HEK293 (cell line): Measurements from ENCODE around the gene SLC6A6.
A peak's percentile ranks its signal among the peaks of the same experiment; 100 is the strongest.

ENCODE experiments used
- CTCF ChIA-PET: fragments of 350-600 bp; formaldehyde crosslinking; extraction: SDS; loops from one replicate; lab custom pipeline; 2021; ENCODE audit warnings: antibody characterized with exemption; lab: Yijun Ruan, JAX
- POLR2A ChIA-PET: fragments of 300-600 bp; formaldehyde crosslinking; extraction: SDS; loops from one replicate; lab custom pipeline; 2020; ENCODE audit warnings: antibody characterized with exemption, inconsistent platforms; lab: Yijun Ruan, JAX
- H3K27ac ChIP-seq: fragments of 200-500 bp; sonication (Bioruptor generic); 2 replicates; pipeline ENCODE4 v1.5.1; 2014; ENCODE audit warnings: low read depth, low read length, control low read depth, inconsistent platforms; ENCODE audit errors: extremely low read depth
- H3K36me3 ChIP-seq, 2 experiments: fragments of 200-500 bp in 1 of 2; sonication (Bioruptor generic) in 1 of 2; 1 replicate in 1 of 2; 2 replicates in 1 of 2; pipeline ENCODE4 v1.5.1; 2014 to 2017; ENCODE audit warnings: inconsistent platforms in 2 of 2, low read length in 2 of 2; ENCODE audit not compliant: control insufficient read depth in 2 of 2, insufficient read depth in 1 of 2
- H3K4me1 ChIP-seq: fragments of 200-500 bp; sonication (Bioruptor generic); 2 replicates; pipeline ENCODE4 v1.5.1; 2014; ENCODE audit warnings: mild to moderate bottlenecking, low read length, inconsistent platforms; ENCODE audit not compliant: control insufficient read depth, insufficient read depth
- H3K4me3 ChIP-seq: 2 replicates; pipeline ENCODE4 v1.5.1; 2011; ENCODE audit warnings: low read depth, mild to moderate bottlenecking, control low read depth, low read length, moderate library complexity
- H3K9me3 ChIP-seq: fragments of 200-500 bp; sonication (Bioruptor generic); 2 replicates; pipeline ENCODE4 v1.5.1; 2014; ENCODE audit warnings: low read depth, low read length, inconsistent platforms; ENCODE audit not compliant: control insufficient read depth, insufficient read depth
- EGR2 ChIP-seq: fragments of 450-650 bp; formaldehyde crosslinking; IDR thresholded peaks from 2 replicates; pipeline ENCODE4 v1.5.1; 2016; ENCODE audit warnings: low read depth, missing biosample characterization, missing genetic modification characterization
- KLF9 ChIP-seq: fragments of 450-650 bp; formaldehyde crosslinking; IDR thresholded peaks from 2 replicates; pipeline ENCODE4 v1.5.1; 2016; ENCODE audit warnings: missing biosample characterization, missing genetic modification characterization, low read depth
- SP2 ChIP-seq: fragments of 450-650 bp; formaldehyde crosslinking; IDR thresholded peaks from 2 replicates; pipeline ENCODE4 v1.5.1; 2016; ENCODE audit warnings: missing biosample characterization, missing genetic modification characterization
- ZFHX2 ChIP-seq: fragments of 450-650 bp; formaldehyde crosslinking; conservative IDR thresholded peaks from 2 replicates; pipeline ENCODE4 v1.5.1; 2016; ENCODE audit warnings: missing biosample characterization, missing genetic modification characterization
- ZFP69B ChIP-seq: fragments of 450-650 bp; formaldehyde crosslinking; IDR thresholded peaks from 2 replicates; pipeline ENCODE4 v1.5.1; 2016; ENCODE audit warnings: missing biosample characterization, missing genetic modification characterization
- ZNF157 ChIP-seq: fragments of 450-650 bp; formaldehyde crosslinking; IDR thresholded peaks from 2 replicates; pipeline ENCODE4 v1.5.1; 2016; ENCODE audit warnings: missing biosample characterization, missing genetic modification characterization
- ZNF169 ChIP-seq: fragments of 450-650 bp; formaldehyde crosslinking; IDR thresholded peaks from 2 replicates; pipeline ENCODE4 v1.5.1; 2016; ENCODE audit warnings: missing biosample characterization, missing genetic modification characterization
- ZNF2 ChIP-seq: fragments of 450-650 bp; formaldehyde crosslinking; IDR thresholded peaks from 2 replicates; pipeline ENCODE4 v1.5.1; 2016; ENCODE audit warnings: missing biosample characterization, missing genetic modification characterization
- ZNF37A ChIP-seq: fragments of 450-650 bp; IDR thresholded peaks from 2 replicates; pipeline ENCODE4 v1.5.1; 2018; ENCODE audit warnings: missing biosample characterization, missing genetic modification characterization
- ZNF416 ChIP-seq: fragments of 450-650 bp; formaldehyde crosslinking; IDR thresholded peaks from 2 replicates; pipeline ENCODE4 v1.5.1; 2016; ENCODE audit warnings: missing biosample characterization, missing genetic modification characterization
- ZNF473 ChIP-seq: fragments of 450-650 bp; formaldehyde crosslinking; IDR thresholded peaks from 2 replicates; pipeline ENCODE4 v1.5.1; 2017; ENCODE audit warnings: missing biosample characterization, missing genetic modification characterization
- ZNF529 ChIP-seq: fragments of 450-650 bp; formaldehyde crosslinking; IDR thresholded peaks from 2 replicates; pipeline ENCODE4 v1.5.1; 2017; ENCODE audit warnings: missing genetic modification characterization, missing biosample characterization; ENCODE audit not compliant: insufficient replicate concordance
- ZNF654 ChIP-seq: fragments of 450-650 bp; formaldehyde crosslinking; IDR thresholded peaks from 2 replicates; pipeline ENCODE4 v1.5.1; 2016; ENCODE audit warnings: low read depth, missing biosample characterization, missing genetic modification characterization
- ZNF658 ChIP-seq: fragments of 450-650 bp; formaldehyde crosslinking; IDR thresholded peaks from 2 replicates; pipeline ENCODE4; 2016; ENCODE audit warnings: missing biosample characterization, missing genetic modification characterization
- ZNF670 ChIP-seq: fragments of 450-650 bp; formaldehyde crosslinking; IDR thresholded peaks from 2 replicates; pipeline ENCODE4 v1.5.1; 2016; ENCODE audit warnings: missing biosample characterization, missing genetic modification characterization, low read depth
- ZNF701 ChIP-seq: fragments of 450-650 bp; formaldehyde crosslinking; IDR thresholded peaks from 2 replicates; pipeline ENCODE4 v1.5.1; 2016; ENCODE audit warnings: missing biosample characterization, missing genetic modification characterization
- ZXDB ChIP-seq: fragments of 450-650 bp; formaldehyde crosslinking; IDR thresholded peaks from 2 replicates; pipeline ENCODE4 v1.5.1; 2016; ENCODE audit warnings: missing biosample characterization, missing genetic modification characterization
- TF ChIP-seq, protein P1 (sequence below): fragments of 450-650 bp; formaldehyde crosslinking; IDR thresholded peaks from 2 replicates; pipeline ENCODE4 v1.5.1; 2016; ENCODE audit warnings: missing biosample characterization, missing genetic modification characterization
- TF ChIP-seq, protein P2 (sequence below): fragments of 450-650 bp; formaldehyde crosslinking; IDR thresholded peaks from 2 replicates; pipeline ENCODE4 v1.5.1; 2016; ENCODE audit warnings: missing biosample characterization, missing genetic modification characterization
- TF ChIP-seq, protein P3 (sequence below): fragments of 450-650 bp; formaldehyde crosslinking; IDR thresholded peaks from 2 replicates; pipeline ENCODE4 v1.5.1; 2016; ENCODE audit warnings: missing biosample characterization, missing genetic modification characterization
- TF ChIP-seq, protein P4 (sequence below): fragments of 450-650 bp; formaldehyde crosslinking; IDR thresholded peaks from 2 replicates; pipeline ENCODE4 v1.5.1; 2016; ENCODE audit warnings: missing biosample characterization, missing genetic modification characterization
- TF ChIP-seq, protein P5 (sequence below): fragments of 450-650 bp; formaldehyde crosslinking; IDR thresholded peaks from 2 replicates; pipeline ENCODE4 v1.5.1; 2017; ENCODE audit warnings: missing biosample characterization, missing genetic modification characterization

SLC6A6 gene

DNA sequence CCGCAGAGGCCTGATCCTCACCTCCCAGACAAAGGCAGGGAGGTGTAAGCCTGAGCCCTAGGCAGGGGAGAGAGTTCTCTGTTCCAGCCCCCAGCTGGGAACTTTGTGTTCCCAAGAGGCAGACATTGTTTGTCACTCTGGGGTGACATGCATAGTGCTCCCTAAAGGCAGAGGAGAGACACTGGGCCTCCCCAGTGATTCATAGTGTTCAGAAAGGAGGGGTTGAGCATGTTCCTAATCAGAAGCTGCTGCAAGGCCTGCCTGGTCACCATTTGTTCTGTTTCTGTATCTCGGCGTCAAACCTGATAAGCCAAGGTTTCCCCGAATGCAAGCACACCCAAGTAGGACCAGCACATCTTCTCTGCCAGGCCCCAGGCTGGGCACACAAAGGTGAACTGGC lies 24.0 kb upstream of the SLC6A6 start:
- Histone ChIP-seq H3K4me1 (no peaks in the 10 kb centered on the region), H3K4me3 (no peak overlapping the region), H3K27ac (no peak overlapping the region), H3K36me3 (no peaks in the 10 kb centered on the region), H3K9me3 (no peaks in the 10 kb centered on the region)
- TF ChIP-seq ZXDB (tag by site-specific recombination) (no peak), SP2 (no peak), KLF9 (no peak), ZNF670 (tag by site-specific recombination) (no peak), ZNF37A (no peak), ZFP69B (tag by site-specific recombination) (no peak), ZNF658 (no peak)
- TF ChIP-seq, protein P1, sequence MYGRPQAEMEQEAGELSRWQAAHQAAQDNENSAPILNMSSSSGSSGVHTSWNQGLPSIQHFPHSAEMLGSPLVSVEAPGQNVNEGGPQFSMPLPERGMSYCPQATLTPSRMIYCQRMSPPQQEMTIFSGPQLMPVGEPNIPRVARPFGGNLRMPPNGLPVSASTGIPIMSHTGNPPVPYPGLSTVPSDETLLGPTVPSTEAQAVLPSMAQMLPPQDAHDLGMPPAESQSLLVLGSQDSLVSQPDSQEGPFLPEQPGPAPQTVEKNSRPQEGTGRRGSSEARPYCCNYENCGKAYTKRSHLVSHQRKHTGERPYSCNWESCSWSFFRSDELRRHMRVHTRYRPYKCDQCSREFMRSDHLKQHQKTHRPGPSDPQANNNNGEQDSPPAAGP: no peak
- ChIA-PET CTCF (interaction anchor here (1.2 to 1.3 kb wide), 2 partner anchors 13 to 117 kb away, joined by 4 to 7 read pairs; no protein-coding TSS in a partner anchor), POLR2A (no interaction called here)

DNA sequence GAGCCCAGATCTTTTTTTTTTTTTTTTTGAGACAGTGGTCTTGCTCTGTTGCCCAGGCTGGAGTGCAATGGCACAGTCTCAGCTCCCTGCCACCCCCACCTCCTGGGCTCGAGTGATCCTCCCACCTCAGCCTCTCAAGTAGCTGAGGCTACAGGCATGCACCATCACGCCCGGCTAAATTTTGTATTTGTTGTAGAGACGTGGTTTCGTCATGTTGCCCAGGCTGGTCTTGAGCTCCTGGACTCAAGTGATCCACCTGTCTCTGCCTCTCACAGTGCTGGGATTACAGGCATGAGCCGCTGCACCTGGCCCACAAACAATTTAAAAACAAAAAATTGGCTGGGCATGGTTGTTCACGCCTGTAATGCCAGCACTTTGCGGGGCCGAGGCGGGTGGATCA lies 22.6 kb upstream of the SLC6A6 start:
- CTCF ChIA-PET: interaction anchor here (0.7 to 1.2 kb wide), 3 partner anchors 118 to 122 kb away, joined by 3 to 7 read pairs (median 4); no protein-coding TSS in a partner anchor

DNA sequence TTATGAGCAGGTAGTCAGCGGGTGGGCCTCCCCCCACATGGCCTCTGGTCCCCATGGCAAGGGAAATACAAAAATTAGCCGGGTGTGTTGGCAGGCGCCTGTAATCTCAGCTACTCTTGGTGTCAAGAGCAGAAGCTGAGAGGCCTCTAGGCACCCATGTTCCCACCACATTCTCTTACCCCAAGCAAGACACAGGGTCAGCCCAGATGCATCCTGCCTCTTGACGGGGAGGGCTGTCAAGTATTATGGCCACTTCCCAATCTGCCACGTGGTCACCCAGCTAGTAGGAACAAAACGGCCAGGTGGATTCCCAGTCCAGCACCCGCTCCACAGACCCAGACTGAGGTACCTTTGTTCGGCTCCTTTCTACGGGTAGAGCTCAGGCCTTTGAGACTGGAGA lies 16.2 kb upstream of the SLC6A6 start:
- H3K9me3 ChIP-seq: no peaks in the 10 kb centered on the region
- ChIA-PET CTCF (interaction anchor here (0.7 kb wide), 1 partner anchor 559 kb away, joined by 3 read pairs; no protein-coding TSS in a partner anchor), POLR2A (interaction anchor here (0.5 kb wide), 1 partner anchor 215 kb away, joined by 3 read pairs; no protein-coding TSS in a partner anchor)
- TF ChIP-seq EGR2 (tag by site-specific recombination): no peak
- TF ChIP-seq ZXDB (tag by site-specific recombination): no peak
- no peak for TF ChIP-seq ZNF416 (tag by site-specific recombination)
- TF ChIP-seq, protein P2, sequence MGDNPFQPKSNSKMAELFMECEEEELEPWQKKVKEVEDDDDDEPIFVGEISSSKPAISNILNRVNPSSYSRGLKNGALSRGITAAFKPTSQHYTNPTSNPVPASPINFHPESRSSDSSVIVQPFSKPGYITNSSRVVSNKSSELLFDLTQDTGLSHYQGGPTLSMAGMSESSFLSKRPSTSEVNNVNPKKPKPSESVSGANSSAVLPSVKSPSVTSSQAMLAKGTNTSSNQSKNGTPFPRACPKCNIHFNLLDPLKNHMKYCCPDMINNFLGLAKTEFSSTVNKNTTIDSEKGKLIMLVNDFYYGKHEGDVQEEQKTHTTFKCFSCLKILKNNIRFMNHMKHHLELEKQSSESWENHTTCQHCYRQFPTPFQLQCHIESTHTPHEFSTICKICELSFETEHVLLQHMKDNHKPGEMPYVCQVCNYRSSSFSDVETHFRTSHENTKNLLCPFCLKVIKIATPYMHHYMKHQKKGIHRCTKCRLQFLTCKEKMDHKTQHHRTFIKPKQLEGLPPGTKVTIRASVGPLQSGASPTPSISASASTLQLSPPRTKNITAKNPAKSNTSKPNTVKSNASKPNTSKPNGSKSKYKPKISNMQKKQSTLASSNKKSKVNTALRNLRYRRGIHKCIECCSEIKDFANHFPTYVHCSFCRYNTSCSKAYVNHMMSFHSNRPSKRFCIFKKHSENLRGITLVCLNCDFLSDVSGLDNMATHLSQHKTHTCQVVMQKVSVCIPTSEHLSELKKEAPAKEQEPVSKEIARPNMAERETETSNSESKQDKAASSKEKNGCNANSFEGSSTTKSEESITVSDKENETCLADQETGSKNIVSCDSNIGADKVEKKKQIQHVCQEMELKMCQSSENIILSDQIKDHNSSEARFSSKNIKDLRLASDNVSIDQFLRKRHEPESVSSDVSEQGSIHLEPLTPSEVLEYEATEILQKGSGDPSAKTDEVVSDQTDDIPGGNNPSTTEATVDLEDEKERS (tag by site-specific recombination): no peak
- TF ChIP-seq, protein P3, sequence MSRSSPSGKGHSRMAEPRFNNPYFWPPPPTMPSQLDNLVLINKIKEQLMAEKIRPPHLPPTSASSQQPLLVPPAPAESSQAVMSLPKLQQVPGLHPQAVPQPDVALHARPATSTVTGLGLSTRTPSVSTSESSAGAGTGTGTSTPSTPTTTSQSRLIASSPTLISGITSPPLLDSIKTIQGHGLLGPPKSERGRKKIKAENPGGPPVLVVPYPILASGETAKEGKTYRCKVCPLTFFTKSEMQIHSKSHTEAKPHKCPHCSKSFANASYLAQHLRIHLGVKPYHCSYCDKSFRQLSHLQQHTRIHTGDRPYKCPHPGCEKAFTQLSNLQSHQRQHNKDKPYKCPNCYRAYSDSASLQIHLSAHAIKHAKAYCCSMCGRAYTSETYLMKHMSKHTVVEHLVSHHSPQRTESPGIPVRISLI (tag by site-specific recombination): no peak
- TF ChIP-seq ZNF2 (tag by site-specific recombination): no peak
- TF ChIP-seq ZNF157 (tag by site-specific recombination): no peak
- TF ChIP-seq ZNF529: no peak

More for the DNA sequence above, 22.6 kb upstream of the SLC6A6 start:
- TF ChIP-seq ZNF169 (tag by site-specific recombination) (no peak), ZNF654 (tag by site-specific recombination) (no peak), EGR2 (tag by site-specific recombination) (peak; percentile 41; the same call in 1 of the 2 replicates), ZFHX2 (tag by site-specific recombination) (peak; percentile 28; the same call in 1 of the 2 replicates), ZNF701 (tag by site-specific recombination) (no peak), ZNF473 (tag by site-specific recombination) (no peak)
- TF ChIP-seq, protein P4, sequence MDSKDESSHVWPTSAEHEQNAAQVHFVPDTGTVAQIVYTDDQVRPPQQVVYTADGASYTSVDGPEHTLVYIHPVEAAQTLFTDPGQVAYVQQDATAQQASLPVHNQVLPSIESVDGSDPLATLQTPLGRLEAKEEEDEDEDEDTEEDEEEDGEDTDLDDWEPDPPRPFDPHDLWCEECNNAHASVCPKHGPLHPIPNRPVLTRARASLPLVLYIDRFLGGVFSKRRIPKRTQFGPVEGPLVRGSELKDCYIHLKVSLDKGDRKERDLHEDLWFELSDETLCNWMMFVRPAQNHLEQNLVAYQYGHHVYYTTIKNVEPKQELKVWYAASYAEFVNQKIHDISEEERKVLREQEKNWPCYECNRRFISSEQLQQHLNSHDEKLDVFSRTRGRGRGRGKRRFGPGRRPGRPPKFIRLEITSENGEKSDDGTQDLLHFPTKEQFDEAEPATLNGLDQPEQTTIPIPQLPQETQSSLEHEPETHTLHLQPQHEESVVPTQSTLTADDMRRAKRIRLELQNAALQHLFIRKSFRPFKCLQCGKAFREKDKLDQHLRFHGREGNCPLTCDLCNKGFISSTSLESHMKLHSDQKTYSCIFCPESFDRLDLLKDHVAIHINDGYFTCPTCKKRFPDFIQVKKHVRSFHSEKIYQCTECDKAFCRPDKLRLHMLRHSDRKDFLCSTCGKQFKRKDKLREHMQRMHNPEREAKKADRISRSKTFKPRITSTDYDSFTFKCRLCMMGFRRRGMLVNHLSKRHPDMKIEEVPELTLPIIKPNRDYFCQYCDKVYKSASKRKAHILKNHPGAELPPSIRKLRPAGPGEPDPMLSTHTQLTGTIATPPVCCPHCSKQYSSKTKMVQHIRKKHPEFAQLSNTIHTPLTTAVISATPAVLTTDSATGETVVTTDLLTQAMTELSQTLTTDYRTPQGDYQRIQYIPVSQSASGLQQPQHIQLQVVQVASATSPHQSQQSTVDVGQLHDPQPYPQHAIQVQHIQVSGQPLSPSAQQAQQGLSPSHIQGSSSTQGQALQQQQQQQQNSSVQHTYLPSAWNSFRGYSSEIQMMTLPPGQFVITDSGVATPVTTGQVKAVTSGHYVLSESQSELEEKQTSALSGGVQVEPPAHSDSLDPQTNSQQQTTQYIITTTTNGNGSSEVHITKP (tag by site-specific recombination): peak; percentile 76; the same call in 1 of the 2 replicates
- TF ChIP-seq, protein P5, sequence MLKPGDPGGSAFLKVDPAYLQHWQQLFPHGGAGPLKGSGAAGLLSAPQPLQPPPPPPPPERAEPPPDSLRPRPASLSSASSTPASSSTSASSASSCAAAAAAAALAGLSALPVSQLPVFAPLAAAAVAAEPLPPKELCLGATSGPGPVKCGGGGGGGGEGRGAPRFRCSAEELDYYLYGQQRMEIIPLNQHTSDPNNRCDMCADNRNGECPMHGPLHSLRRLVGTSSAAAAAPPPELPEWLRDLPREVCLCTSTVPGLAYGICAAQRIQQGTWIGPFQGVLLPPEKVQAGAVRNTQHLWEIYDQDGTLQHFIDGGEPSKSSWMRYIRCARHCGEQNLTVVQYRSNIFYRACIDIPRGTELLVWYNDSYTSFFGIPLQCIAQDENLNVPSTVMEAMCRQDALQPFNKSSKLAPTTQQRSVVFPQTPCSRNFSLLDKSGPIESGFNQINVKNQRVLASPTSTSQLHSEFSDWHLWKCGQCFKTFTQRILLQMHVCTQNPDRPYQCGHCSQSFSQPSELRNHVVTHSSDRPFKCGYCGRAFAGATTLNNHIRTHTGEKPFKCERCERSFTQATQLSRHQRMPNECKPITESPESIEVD: no peak
- Histone ChIP-seq H3K4me3 (no peak overlapping the region), H3K4me1 (no peaks in the 10 kb centered on the region), H3K36me3 (no peaks in the 10 kb centered on the region), H3K27ac (no peak overlapping the region), H3K9me3 (no peaks in the 10 kb centered on the region)
- POLR2A ChIA-PET: interaction anchor here (0.7 kb wide), 1 partner anchor 123 kb away, joined by 4 read pairs; no protein-coding TSS in a partner anchor

More for the DNA sequence above, 16.2 kb upstream of the SLC6A6 start:
- Histone ChIP-seq H3K27ac (no peak overlapping the region), H3K4me3 (no peak overlapping the region), H3K4me1 (no peaks in the 10 kb centered on the region), H3K36me3 (no peaks in the 10 kb centered on the region)
